Measurements from ENCODE around the gene BRAF.
A peak's percentile ranks its signal among the peaks of the same experiment; 100 is the strongest.
"Not testable (repeated sequence)": the region's sequence is repeated elsewhere in the genome, so short reads cannot be mapped to it uniquely, and the experiment has no call there.

The BRAF gene

GRCh38 chr7:140680886-140681285, 243.8 kb downstream of the BRAF start:
- WGBS (ENCODE audit: insufficient coverage), result 80% methylated on average over 6 of the region's 7 CpGs
- no peaks in the 10 kb centered on the region for H3K9me3 ChIP-seq (ENCODE audit: control extremely low read depth in 1 of 5, control insufficient read depth in 4 of 5, insufficient read depth in 2 of 5, low read depth in 1 of 5, low read length in 4 of 5)
- no peak overlapping the region for H3K4me3 ChIP-seq (ENCODE audit: control insufficient read depth in 1 of 7, extremely low read depth in 1 of 7, insufficient read depth in 4 of 7, low read depth in 2 of 7, low read length in 6 of 7)
- ChIA-PET CTCF (no interaction called here), POLR2A (no interaction called here)
- no peaks in the 10 kb centered on the region for H3K27me3 ChIP-seq (replicated peaks in 2 of 5; ENCODE audit: control insufficient read depth in 4 of 5, insufficient read depth in 5 of 5, low read length in 4 of 5)
- no peak overlapping the region for H3K27ac ChIP-seq (ENCODE audit: insufficient read depth in 1 of 2, low read depth in 1 of 2, low read length in 2 of 2, poor library complexity in 1 of 2, severe bottlenecking in 2 of 2)
- peaks cover 9 to 69% (median 25%) of the 10 kb centered on the region in 4 experiments for H3K36me3 ChIP-seq (ENCODE audit: control insufficient read depth in 4 of 4, insufficient read depth in 4 of 4, low read length in 3 of 4)
- DNase-seq, result no peak
- peaks cover 0 to 5% (median 1%) of the 10 kb centered on the region in 4 experiments for H3K4me1 ChIP-seq (ENCODE audit: control extremely low read depth in 1 of 4, control insufficient read depth in 4 of 4, insufficient read depth in 4 of 4, low read length in 3 of 4)

DNA sequence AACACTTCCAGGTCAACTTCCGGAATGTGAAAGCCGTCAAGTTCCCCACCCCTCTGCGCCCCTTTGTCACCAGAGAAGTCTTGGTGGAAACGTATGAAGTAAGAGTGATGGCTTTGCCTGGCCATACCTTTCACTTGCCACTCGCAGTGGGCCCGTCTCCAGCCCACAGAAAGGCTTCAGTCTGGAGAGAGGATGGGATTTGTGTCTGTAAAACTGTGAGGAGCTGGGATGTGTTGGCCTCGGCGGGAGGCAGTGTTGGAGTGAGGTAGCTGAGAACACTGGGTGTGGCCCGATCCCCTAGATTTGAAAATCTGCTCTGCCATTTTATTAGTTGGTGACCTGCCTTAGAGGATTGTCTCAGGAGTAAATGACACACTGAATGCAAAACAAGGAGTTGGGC, 245.5 kb downstream of the BRAF start:
- WGBS (ENCODE audit: insufficient coverage), result 96% methylated on average over 8 of the region's 9 CpGs
- Histone ChIP-seq H3K4me1 (ENCODE audit: control extremely low read depth in 1 of 4, control insufficient read depth in 4 of 4, insufficient read depth in 4 of 4, low read length in 3 of 4) (peaks cover 0 to 20% (median 14%) of the 10 kb centered on the region in 4 experiments), H3K4me3 (ENCODE audit: control insufficient read depth in 1 of 7, extremely low read depth in 1 of 7, insufficient read depth in 4 of 7, low read depth in 2 of 7, low read length in 6 of 7) (no peak overlapping the region), H3K27ac (ENCODE audit: insufficient read depth in 1 of 2, low read depth in 1 of 2, low read length in 2 of 2, poor library complexity in 1 of 2, severe bottlenecking in 2 of 2) (no peak overlapping the region), H3K9me3 (ENCODE audit: control extremely low read depth in 1 of 5, control insufficient read depth in 4 of 5, insufficient read depth in 2 of 5, low read depth in 1 of 5, low read length in 4 of 5) (no peaks in the 10 kb centered on the region), H3K36me3 (ENCODE audit: control insufficient read depth in 4 of 4, insufficient read depth in 4 of 4, low read length in 3 of 4) (peaks cover 9 to 56% (median 20%) of the 10 kb centered on the region in 4 experiments), H3K27me3 (replicated peaks in 2 of 5; ENCODE audit: control insufficient read depth in 4 of 5, insufficient read depth in 5 of 5, low read length in 4 of 5) (no peaks in the 10 kb centered on the region)
- DNase-seq, result no peak
- ChIA-PET CTCF (interaction anchor here (1.2 to 1.5 kb wide), 2 partner anchors 9 to 21 kb away, joined by 3 to 4 read pairs; no protein-coding TSS in a partner anchor), POLR2A (interaction anchor here (0.6 kb wide), 1 partner anchor 37 kb away, joined by 3 read pairs; no protein-coding TSS in a partner anchor)

- H3K9me3 ChIP-seq (ENCODE audit: control extremely low read depth in 1 of 5, control insufficient read depth in 4 of 5, insufficient read depth in 2 of 5, low read depth in 1 of 5, low read length in 4 of 5), result no peaks in the 10 kb centered on the region
- peaks cover 0 to 24% (median 18%) of the 10 kb centered on the region in 4 experiments for H3K4me1 ChIP-seq (ENCODE audit: control extremely low read depth in 1 of 4, control insufficient read depth in 4 of 4, insufficient read depth in 4 of 4, low read length in 3 of 4)
- H3K36me3 ChIP-seq (ENCODE audit: control insufficient read depth in 4 of 4, insufficient read depth in 4 of 4, low read length in 3 of 4), result peaks cover 7 to 52% (median 18%) of the 10 kb centered on the region in 4 experiments
- no peak overlapping the region for H3K4me3 ChIP-seq (ENCODE audit: control insufficient read depth in 1 of 7, extremely low read depth in 1 of 7, insufficient read depth in 4 of 7, low read depth in 2 of 7, low read length in 6 of 7)
- no peaks in the 10 kb centered on the region for H3K27me3 ChIP-seq (replicated peaks in 2 of 5; ENCODE audit: control insufficient read depth in 4 of 5, insufficient read depth in 5 of 5, low read length in 4 of 5)
- ChIA-PET CTCF (interaction anchor here (1.2 to 1.5 kb wide), 2 partner anchors 10 to 21 kb away, joined by 3 to 4 read pairs; no protein-coding TSS in a partner anchor), POLR2A (interaction anchor here (0.6 kb wide), 1 partner anchor 37 kb away, joined by 3 read pairs; no protein-coding TSS in a partner anchor)
- WGBS (ENCODE audit: insufficient coverage), result 100% methylated on average over 4 of the region's 7 CpGs
- DNase-seq, result no peak
- H3K27ac ChIP-seq (ENCODE audit: insufficient read depth in 1 of 2, low read depth in 1 of 2, low read length in 2 of 2, poor library complexity in 1 of 2, severe bottlenecking in 2 of 2), result no peak overlapping the region
These were observed 246.0 kb downstream of the BRAF start for GRCh38 chr7:140678816-140679130.

DNA sequence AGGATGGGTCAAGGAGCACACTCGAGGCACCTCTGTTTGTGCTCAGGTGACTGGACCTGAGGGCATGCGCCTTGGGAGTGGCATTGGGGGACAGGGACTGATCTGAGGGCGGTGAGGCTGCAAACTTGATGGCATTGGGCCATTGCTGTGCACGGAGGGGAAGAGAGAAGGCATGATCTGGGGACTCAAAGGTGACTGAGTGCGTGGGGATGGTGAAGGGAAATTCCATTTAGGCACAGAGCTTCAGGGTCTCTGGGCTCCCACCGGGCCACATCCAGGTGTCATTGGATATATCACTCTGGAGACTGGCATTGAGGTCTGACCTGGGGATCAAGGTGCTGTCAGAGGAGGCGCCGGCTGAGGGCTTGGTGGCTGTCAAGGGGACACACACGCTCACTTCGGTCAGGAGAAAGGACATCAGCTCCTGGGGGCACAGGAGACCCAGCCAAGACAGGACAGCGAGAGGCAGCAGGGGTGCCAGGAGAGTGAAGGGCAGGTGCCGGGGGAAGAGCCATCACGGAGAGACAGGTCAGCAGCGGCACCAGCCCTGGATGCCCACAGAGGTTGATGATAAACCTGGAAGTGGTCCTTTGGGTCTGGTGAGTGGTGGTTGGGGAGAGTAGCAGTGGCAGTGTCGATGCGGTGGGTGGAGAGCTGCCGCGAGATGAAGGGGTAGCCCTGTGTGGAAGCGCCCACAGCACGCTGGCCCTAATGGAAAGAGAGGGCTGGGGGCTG, 246.5 kb downstream of the BRAF start:
- DNase-seq, result no peak
- ChIA-PET CTCF (interaction anchor here (1.5 kb wide), 1 partner anchor 10 kb away, joined by 4 read pairs; no protein-coding TSS in a partner anchor), POLR2A (no interaction called here)
- Histone ChIP-seq H3K36me3 (ENCODE audit: control insufficient read depth in 4 of 4, insufficient read depth in 4 of 4, low read length in 3 of 4) (peaks cover 7 to 47% (median 18%) of the 10 kb centered on the region in 4 experiments), H3K27me3 (replicated peaks in 2 of 5; ENCODE audit: control insufficient read depth in 4 of 5, insufficient read depth in 5 of 5, low read length in 4 of 5) (no peaks in the 10 kb centered on the region), H3K4me1 (ENCODE audit: control extremely low read depth in 1 of 4, control insufficient read depth in 4 of 4, insufficient read depth in 4 of 4, low read length in 3 of 4) (peaks cover 0 to 30% (median 23%) of the 10 kb centered on the region in 4 experiments), H3K27ac (ENCODE audit: insufficient read depth in 1 of 2, low read depth in 1 of 2, low read length in 2 of 2, poor library complexity in 1 of 2, severe bottlenecking in 2 of 2) (no peak overlapping the region), H3K9me3 (ENCODE audit: control extremely low read depth in 1 of 5, control insufficient read depth in 4 of 5, insufficient read depth in 2 of 5, low read depth in 1 of 5, low read length in 4 of 5) (no peaks in the 10 kb centered on the region), H3K4me3 (ENCODE audit: control insufficient read depth in 1 of 7, extremely low read depth in 1 of 7, insufficient read depth in 4 of 7, low read depth in 2 of 7, low read length in 6 of 7) (no peak overlapping the region)
- WGBS (ENCODE audit: insufficient coverage), result over 99% methylated on average over 20 of the region's 20 CpGs

DNA sequence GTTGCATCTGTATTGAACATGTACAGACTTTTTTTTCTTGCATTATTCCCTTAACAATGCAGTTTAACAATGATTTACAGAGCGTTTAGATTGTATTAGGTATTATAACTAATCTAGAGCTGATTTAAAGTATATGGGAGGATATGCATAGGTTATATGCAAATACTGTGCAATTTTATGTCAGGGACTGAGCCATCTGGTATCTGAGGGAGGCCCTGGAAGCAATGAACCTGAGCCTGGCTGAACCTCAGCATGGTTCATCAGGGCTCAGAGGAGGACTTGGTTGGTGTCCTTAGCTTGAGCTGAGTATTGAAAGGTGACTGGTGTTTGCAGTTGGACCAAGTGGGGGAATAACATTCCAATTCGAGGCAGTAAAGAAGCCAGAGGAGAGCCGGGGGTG, 247.2 kb downstream of the BRAF start:
- Histone ChIP-seq H3K27me3 (replicated peaks in 2 of 5; ENCODE audit: control insufficient read depth in 4 of 5, insufficient read depth in 5 of 5, low read length in 4 of 5) (no peaks in the 10 kb centered on the region), H3K4me3 (ENCODE audit: control insufficient read depth in 1 of 7, extremely low read depth in 1 of 7, insufficient read depth in 4 of 7, low read depth in 2 of 7, low read length in 6 of 7) (no peak overlapping the region), H3K36me3 (ENCODE audit: control insufficient read depth in 4 of 4, insufficient read depth in 4 of 4, low read length in 3 of 4) (peaks cover 7 to 47% (median 18%) of the 10 kb centered on the region in 4 experiments), H3K9me3 (ENCODE audit: control extremely low read depth in 1 of 5, control insufficient read depth in 4 of 5, insufficient read depth in 2 of 5, low read depth in 1 of 5, low read length in 4 of 5) (no peaks in the 10 kb centered on the region), H3K27ac (ENCODE audit: insufficient read depth in 1 of 2, low read depth in 1 of 2, low read length in 2 of 2, poor library complexity in 1 of 2, severe bottlenecking in 2 of 2) (no peak overlapping the region), H3K4me1 (ENCODE audit: control extremely low read depth in 1 of 4, control insufficient read depth in 4 of 4, insufficient read depth in 4 of 4, low read length in 3 of 4) (peaks cover 0 to 31% (median 24%) of the 10 kb centered on the region in 4 experiments)
- DNase-seq, result no peak
- ChIA-PET POLR2A (no interaction called here), CTCF (interaction anchor here (1.2 to 1.5 kb wide), 2 partner anchors 11 to 18 kb away, joined by 4 read pairs; partner anchors contain the start of gene NDUFB2)
- WGBS (ENCODE audit: insufficient coverage), result 100% methylated on average over 2 of the region's 3 CpGs

GRCh38 chr7:140676956-140677355, 247.8 kb downstream of the BRAF start:
- CTCF ChIA-PET, result interaction anchor here (1.2 kb wide), 1 partner anchor 19 kb away, joined by 4 read pairs; the partner anchor contains the start of gene NDUFB2
- POLR2A ChIA-PET; H3K27ac ChIP-seq (ENCODE audit: insufficient read depth in 1 of 2, low read depth in 1 of 2, low read length in 2 of 2, poor library complexity in 1 of 2, severe bottlenecking in 2 of 2); DNase-seq; H3K9me3 ChIP-seq (ENCODE audit: control extremely low read depth in 1 of 5, control insufficient read depth in 4 of 5, insufficient read depth in 2 of 5, low read depth in 1 of 5, low read length in 4 of 5); H3K4me3 ChIP-seq (ENCODE audit: control insufficient read depth in 1 of 7, extremely low read depth in 1 of 7, insufficient read depth in 4 of 7, low read depth in 2 of 7, low read length in 6 of 7); H3K27me3 ChIP-seq (replicated peaks in 2 of 5; ENCODE audit: control insufficient read depth in 4 of 5, insufficient read depth in 5 of 5, low read length in 4 of 5): not testable (repeated sequence)
- Histone ChIP-seq H3K36me3 (ENCODE audit: control insufficient read depth in 4 of 4, insufficient read depth in 4 of 4, low read length in 3 of 4) (peaks cover 7 to 43% (median 16%) of the 10 kb centered on the region in 4 experiments), H3K4me1 (ENCODE audit: control extremely low read depth in 1 of 4, control insufficient read depth in 4 of 4, insufficient read depth in 4 of 4, low read length in 3 of 4) (peaks cover 0 to 37% (median 24%) of the 10 kb centered on the region in 4 experiments)
- 91% methylated on average over 7 of the region's 11 CpGs for WGBS (ENCODE audit: insufficient coverage)

DNA sequence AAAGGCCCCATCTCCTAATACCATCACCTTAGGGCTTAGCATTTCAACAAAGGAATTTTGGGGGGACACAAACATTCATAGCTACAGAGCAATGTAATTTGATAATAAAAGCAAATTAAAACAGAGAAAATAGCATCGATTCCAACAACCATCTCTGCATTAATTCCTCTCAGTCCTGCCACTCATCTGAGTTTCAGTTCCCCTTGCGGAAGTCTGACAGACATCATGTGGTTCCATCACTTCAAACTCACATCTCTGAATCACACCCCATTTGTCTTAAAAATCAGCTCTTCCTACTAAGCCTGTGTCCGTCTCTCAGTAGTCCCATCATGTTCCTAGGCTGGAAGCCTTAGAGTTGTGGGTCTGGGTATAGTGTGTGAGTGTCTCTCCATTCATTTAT, 248.4 kb downstream of the BRAF start:
- Histone ChIP-seq H3K4me1 (ENCODE audit: control extremely low read depth in 1 of 4, control insufficient read depth in 4 of 4, insufficient read depth in 4 of 4, low read length in 3 of 4) (peaks cover 0 to 38% (median 24%) of the 10 kb centered on the region in 4 experiments), H3K36me3 (ENCODE audit: control insufficient read depth in 4 of 4, insufficient read depth in 4 of 4, low read length in 3 of 4) (peaks cover 7 to 38% (median 15%) of the 10 kb centered on the region in 4 experiments), H3K9me3 (ENCODE audit: control extremely low read depth in 1 of 5, control insufficient read depth in 4 of 5, insufficient read depth in 2 of 5, low read depth in 1 of 5, low read length in 4 of 5) (no peaks in the 10 kb centered on the region), H3K27ac (ENCODE audit: insufficient read depth in 1 of 2, low read depth in 1 of 2, low read length in 2 of 2, poor library complexity in 1 of 2, severe bottlenecking in 2 of 2) (no peak overlapping the region), H3K4me3 (ENCODE audit: control insufficient read depth in 1 of 7, extremely low read depth in 1 of 7, insufficient read depth in 4 of 7, low read depth in 2 of 7, low read length in 6 of 7) (no peak overlapping the region), H3K27me3 (replicated peaks in 2 of 5; ENCODE audit: control insufficient read depth in 4 of 5, insufficient read depth in 5 of 5, low read length in 4 of 5) (no peaks in the 10 kb centered on the region)
- DNase-seq, result peak in 1 of 3 donors; percentile 15
- ChIA-PET POLR2A (no interaction called here), CTCF (interaction anchor here (0.7 to 3.7 kb wide), 5 partner anchors 9 to 337 kb away, joined by 3 to 25 read pairs (median 9); partner anchors contain the start of genes MRPS33 and NDUFB2)
- 94% methylated on average over 2 of the region's 3 CpGs for WGBS (ENCODE audit: insufficient coverage)
